Mesothelial cell of epicardium (in vitro differentiated cells): ENCODE results near the gene ARHGEF19. TPM values are rescaled to one million over a fixed set of nuclear protein-coding genes. Genes with fewer than 3 reads are reported as not detected.
A peak's percentile ranks its signal among the peaks of the same experiment; 100 is the strongest.
"Not testable (repeated sequence)": the region's sequence is repeated elsewhere in the genome, so short reads cannot be mapped to it uniquely, and the experiment has no call there.

Experiments
- DNase-seq, 2 experiments: peaks; one replicate each; pipeline ENCODE4 v3.0.0; 2021; ENCODE audit warnings: low spot score in 2 of 2; ENCODE audit not compliant: unreplicated experiment in 2 of 2
- H3K27ac Mint-ChIP-seq: 2 replicates; pipeline ENCODE4 v1.8.0; 2021; ENCODE audit warnings: mixed read lengths
- H3K27me3 Mint-ChIP-seq: 2 replicates; pipeline ENCODE4 v1.8.0; 2021; ENCODE audit warnings: low read depth, mixed read lengths
- H3K36me3 Mint-ChIP-seq: 2 replicates; pipeline ENCODE4 v1.8.0; 2021; ENCODE audit warnings: mixed read lengths
- H3K4me1 Mint-ChIP-seq: 2 replicates; pipeline ENCODE4 v1.8.0; 2021; ENCODE audit warnings: mixed read lengths
- H3K4me3 Mint-ChIP-seq: 2 replicates; pipeline ENCODE4 v1.8.0; 2021; ENCODE audit warnings: mild to moderate bottlenecking, moderate library complexity, mixed read lengths
- H3K9me3 Mint-ChIP-seq: 2 replicates; pipeline ENCODE4 v1.8.0; 2021; ENCODE audit warnings: mixed read lengths
- total RNA-seq: library from RNA; stranded (reverse); gene quantifications from 3 replicates; pipeline ENCODE4 v1.2.1, GENCODE V29; 2021
- TF ChIP-seq, protein P1 (sequence below): fragments of 200-600 bp; sonication (generic); IDR thresholded peaks from one replicate; pipeline ENCODE4 v1.5.0; 2021; ENCODE audit warnings: antibody characterized with exemption; ENCODE audit not compliant: unreplicated experiment

Gene ARHGEF19
- total RNA-seq, 1 donor from 2014 or later = 86.6 TPM

DNA sequence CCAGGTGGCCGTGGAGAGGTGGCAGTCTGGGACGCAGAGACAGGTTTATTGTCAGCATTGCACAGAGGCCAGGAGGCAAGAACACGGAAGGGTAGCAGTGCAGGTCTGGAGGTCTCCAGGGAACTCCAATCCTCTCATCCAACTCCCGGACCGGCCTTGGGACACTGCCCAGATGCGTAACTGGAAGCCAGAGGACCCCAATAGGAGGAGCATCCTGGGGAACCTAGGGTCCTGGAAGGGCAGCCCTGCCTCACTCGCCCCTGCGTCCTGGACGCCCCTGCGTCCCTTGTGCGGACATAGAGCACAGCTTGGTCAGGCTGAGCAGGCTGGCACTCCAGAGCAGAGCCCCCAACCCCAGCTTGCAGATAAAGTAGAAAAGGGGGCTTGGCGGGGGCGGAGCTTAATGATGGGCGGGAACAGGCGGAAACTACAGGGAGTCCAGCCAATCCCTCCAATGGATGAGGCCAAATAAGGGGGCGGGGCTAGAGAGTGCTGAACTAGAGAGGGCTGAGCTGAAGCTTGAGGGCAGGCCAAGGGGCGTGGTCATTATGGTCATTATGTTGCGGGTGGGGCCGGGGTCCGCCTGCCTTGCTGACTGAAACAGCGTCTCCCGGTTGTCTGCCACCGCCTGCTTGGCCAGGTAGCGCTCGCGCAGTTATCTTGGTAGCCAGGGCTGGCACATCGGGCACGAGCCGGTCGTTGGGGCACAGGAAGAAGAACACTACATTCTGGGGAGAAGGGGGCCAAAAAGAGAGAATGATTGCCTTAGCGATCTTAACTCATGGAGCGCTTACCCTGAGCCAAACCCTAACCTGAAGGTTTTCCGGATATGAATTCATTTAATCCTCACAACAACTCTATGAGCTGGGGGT lies 3.7 kb upstream of the ARHGEF19 start:
- no peaks in the 10 kb centered on the region for H3K9me3 Mint-ChIP-seq
- peak overlapping the region; percentile 95 for H3K27ac Mint-ChIP-seq
- H3K4me3 Mint-ChIP-seq = peak overlapping the region; percentile 85
- TF ChIP-seq, protein P1, sequence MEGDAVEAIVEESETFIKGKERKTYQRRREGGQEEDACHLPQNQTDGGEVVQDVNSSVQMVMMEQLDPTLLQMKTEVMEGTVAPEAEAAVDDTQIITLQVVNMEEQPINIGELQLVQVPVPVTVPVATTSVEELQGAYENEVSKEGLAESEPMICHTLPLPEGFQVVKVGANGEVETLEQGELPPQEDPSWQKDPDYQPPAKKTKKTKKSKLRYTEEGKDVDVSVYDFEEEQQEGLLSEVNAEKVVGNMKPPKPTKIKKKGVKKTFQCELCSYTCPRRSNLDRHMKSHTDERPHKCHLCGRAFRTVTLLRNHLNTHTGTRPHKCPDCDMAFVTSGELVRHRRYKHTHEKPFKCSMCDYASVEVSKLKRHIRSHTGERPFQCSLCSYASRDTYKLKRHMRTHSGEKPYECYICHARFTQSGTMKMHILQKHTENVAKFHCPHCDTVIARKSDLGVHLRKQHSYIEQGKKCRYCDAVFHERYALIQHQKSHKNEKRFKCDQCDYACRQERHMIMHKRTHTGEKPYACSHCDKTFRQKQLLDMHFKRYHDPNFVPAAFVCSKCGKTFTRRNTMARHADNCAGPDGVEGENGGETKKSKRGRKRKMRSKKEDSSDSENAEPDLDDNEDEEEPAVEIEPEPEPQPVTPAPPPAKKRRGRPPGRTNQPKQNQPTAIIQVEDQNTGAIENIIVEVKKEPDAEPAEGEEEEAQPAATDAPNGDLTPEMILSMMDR = no peak
- peaks cover 39% of the 10 kb centered on the region for H3K4me1 Mint-ChIP-seq
- H3K36me3 Mint-ChIP-seq = no peaks in the 10 kb centered on the region
- peaks cover 2% of the 10 kb centered on the region for H3K27me3 Mint-ChIP-seq
- peak; percentile 81 to 87 for DNase-seq

DNA sequence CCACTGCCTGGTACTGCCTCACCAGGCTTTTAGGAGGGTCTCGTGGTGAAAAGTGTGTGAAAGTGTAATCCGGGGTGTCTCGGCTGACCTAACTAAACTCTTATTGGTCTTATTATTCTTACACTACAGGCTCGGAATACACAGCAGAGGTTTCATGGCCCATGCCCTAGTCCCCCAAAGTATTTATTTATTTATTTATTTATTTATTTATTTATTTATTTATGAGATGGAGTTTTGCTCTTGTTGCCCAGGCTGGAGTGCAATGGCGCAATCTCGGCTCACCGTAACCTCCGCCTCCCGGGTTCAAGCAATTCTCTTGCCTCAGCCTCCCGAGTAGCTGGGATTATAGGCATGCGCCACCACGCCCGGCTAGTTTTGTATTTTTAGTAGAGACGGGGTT lies 2.8 kb upstream of the ARHGEF19 start:
- DNase-seq, H3K4me3 Mint-ChIP-seq, H3K27ac Mint-ChIP-seq, H3K9me3 Mint-ChIP-seq, H3K36me3 Mint-ChIP-seq, H3K27me3 Mint-ChIP-seq: not testable (repeated sequence)
- H3K4me1 Mint-ChIP-seq = peaks cover 46% of the 10 kb centered on the region

GRCh38 chr1:16213544-16213943 lies 1.1 kb upstream of the ARHGEF19 start:
- not testable (repeated sequence) for H3K4me3 Mint-ChIP-seq, H3K9me3 Mint-ChIP-seq, DNase-seq, H3K27ac Mint-ChIP-seq, H3K36me3 Mint-ChIP-seq, H3K27me3 Mint-ChIP-seq
- peaks cover 56% of the 10 kb centered on the region for H3K4me1 Mint-ChIP-seq

GRCh38 chr1:16213013-16213412 lies 561 bp upstream of the ARHGEF19 start:
- TF ChIP-seq, protein P1 = no peak
- peak overlapping the region; percentile 77 for H3K27ac Mint-ChIP-seq
- H3K9me3 Mint-ChIP-seq = no peaks in the 10 kb centered on the region
- H3K36me3 Mint-ChIP-seq = no peaks in the 10 kb centered on the region
- H3K4me3 Mint-ChIP-seq = peak overlapping the region; percentile 75
- no peaks in the 10 kb centered on the region for H3K27me3 Mint-ChIP-seq
- no peak for DNase-seq
- peaks cover 53% of the 10 kb centered on the region for H3K4me1 Mint-ChIP-seq

- TF ChIP-seq, protein P1 = no peak
- H3K4me3 Mint-ChIP-seq = peak overlapping the region; percentile 75
- no peaks in the 10 kb centered on the region for H3K36me3 Mint-ChIP-seq
- no peak for DNase-seq
- H3K27ac Mint-ChIP-seq = peak overlapping the region; percentile 69
- H3K4me1 Mint-ChIP-seq = peaks cover 47% of the 10 kb centered on the region
- no peaks in the 10 kb centered on the region for H3K9me3 Mint-ChIP-seq
- H3K27me3 Mint-ChIP-seq = no peaks in the 10 kb centered on the region
Observed at GRCh38 chr1:16211824-16212223, 628 bp downstream of the ARHGEF19 start.

DNA sequence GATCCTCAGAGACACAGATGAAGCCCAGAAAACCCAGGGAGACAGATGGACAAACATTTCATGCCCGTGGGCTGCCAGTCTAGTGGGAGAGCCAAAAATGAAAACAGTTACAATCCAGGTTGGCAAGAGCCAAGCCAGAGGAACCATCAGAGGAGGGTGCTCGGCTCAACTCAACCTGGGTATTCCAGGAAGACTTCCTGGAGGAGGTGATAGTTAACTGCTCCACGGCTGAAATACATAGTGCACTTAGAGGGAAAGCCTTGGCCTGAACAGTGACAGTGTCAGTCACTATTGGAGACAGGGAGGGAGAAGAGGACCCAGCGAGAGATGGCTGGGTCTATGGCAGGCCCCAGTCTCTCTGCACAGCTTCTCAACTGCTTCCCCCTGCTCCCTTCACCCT lies 1.9 kb downstream of the ARHGEF19 start:
- H3K9me3 Mint-ChIP-seq = no peaks in the 10 kb centered on the region
- TF ChIP-seq, protein P1 = no peak
- no peak for DNase-seq
- H3K27ac Mint-ChIP-seq = peak overlapping the region; percentile 21
- H3K27me3 Mint-ChIP-seq = no peaks in the 10 kb centered on the region
- peak overlapping the region; percentile 75 for H3K4me3 Mint-ChIP-seq
- H3K36me3 Mint-ChIP-seq = no peaks in the 10 kb centered on the region
- peaks cover 43% of the 10 kb centered on the region for H3K4me1 Mint-ChIP-seq
